RWPE1 (cell line): Measurements from ENCODE around the gene LENG1.
"Not testable (repeated sequence)": the region's sequence is repeated elsewhere in the genome, so short reads cannot be mapped to it uniquely, and the experiment has no call there.

Source experiments
- CTCF ChIA-PET: fragments of 350-600 bp; sonication (Branson Sonifier 250); formaldehyde crosslinking; extraction: SDS; loops from one replicate; lab custom pipeline; 2021; lab: Yijun Ruan, JAX
- POLR2A ChIA-PET: fragments of 400-600 bp; formaldehyde crosslinking; extraction: SDS; loops from one replicate; lab custom pipeline; 2020; ENCODE audit warnings: antibody characterized with exemption; ENCODE audit not compliant: low non-redundant PET; lab: Yijun Ruan, JAX
- DNase-seq: peaks from one replicate; pipeline ENCODE4 v3.0.0; 2012; ENCODE audit warnings: low spot score
- H3K27ac ChIP-seq: fragments of 450-650 bp; 2 replicates; pipeline ENCODE4 v1.5.1; 2017
- TF ChIP-seq, protein P1 (sequence below): fragments of 450-650 bp; conservative IDR thresholded peaks from 2 replicates; pipeline ENCODE4 v1.5.1; 2017; ENCODE audit warnings: low read depth, mild to moderate bottlenecking

LENG1 gene

GRCh38 chr19:54178581-54179261 lies 19.2 kb upstream of the LENG1 start:
- ChIA-PET POLR2A (no interaction called here), CTCF (interaction anchor here (2.0 kb wide), 1 partner anchor 10 kb away, joined by 5 read pairs; the partner anchor contains the start of gene MBOAT7)
- no peak for DNase-seq
- H3K27ac ChIP-seq = no peak overlapping the region
- TF ChIP-seq, protein P1, sequence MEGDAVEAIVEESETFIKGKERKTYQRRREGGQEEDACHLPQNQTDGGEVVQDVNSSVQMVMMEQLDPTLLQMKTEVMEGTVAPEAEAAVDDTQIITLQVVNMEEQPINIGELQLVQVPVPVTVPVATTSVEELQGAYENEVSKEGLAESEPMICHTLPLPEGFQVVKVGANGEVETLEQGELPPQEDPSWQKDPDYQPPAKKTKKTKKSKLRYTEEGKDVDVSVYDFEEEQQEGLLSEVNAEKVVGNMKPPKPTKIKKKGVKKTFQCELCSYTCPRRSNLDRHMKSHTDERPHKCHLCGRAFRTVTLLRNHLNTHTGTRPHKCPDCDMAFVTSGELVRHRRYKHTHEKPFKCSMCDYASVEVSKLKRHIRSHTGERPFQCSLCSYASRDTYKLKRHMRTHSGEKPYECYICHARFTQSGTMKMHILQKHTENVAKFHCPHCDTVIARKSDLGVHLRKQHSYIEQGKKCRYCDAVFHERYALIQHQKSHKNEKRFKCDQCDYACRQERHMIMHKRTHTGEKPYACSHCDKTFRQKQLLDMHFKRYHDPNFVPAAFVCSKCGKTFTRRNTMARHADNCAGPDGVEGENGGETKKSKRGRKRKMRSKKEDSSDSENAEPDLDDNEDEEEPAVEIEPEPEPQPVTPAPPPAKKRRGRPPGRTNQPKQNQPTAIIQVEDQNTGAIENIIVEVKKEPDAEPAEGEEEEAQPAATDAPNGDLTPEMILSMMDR = no peak

DNA sequence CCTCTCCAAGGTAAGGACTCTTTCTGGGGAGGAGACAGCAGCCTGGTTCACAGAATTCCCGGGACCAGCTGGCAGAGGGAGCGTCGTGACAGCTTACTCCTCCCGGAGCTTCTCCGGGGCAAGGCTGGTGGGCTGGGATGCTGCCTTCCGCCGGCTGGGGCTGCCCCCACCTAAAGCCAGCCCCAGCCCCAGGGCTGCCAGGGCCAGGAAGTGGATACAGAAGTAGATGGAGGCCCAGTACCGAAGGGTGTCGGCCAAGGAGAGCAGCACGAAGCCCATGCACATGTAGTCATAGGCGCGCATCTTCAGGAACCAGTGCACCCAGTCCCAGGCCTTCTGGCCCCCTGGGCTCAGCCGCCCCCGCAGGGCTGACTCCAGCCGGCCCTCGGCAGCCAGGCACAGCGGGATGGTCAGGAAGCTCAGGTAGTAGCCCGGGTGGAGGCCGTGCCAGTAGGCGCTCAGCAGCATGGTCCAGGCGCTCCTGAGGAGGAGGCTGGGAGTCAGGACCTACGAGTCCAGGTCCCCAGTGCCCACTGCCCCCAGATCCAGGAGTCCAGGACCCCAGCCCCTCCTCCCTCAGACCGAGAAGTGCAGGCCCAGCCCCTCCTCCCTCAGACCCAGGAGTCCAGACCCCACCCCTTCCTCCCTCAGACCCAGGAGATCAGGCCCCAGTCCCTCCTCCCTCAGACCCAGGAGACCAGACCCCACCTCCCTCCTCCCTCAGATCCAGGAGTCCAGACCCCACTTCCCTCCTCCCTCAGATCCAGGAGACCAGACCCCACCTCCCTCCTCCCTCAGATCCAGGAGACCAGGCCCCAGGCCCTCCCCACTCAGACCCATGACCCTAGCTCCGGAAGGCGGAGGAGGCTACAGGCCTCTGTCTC lies 14.7 kb upstream of the LENG1 start:
- TF ChIP-seq, protein P1 = no peak
- H3K27ac ChIP-seq = 0 out of 2 replicates have a peak overlapping the region, but pooled peaks have one; percentile 0

GRCh38 chr19:54173359-54173699 lies 13.8 kb upstream of the LENG1 start:
- H3K27ac ChIP-seq = 0 out of 2 replicates have a peak overlapping the region, but pooled peaks have one; percentile 0
- ChIA-PET CTCF (interaction anchor here (0.5 to 1.6 kb wide), 5 partner anchors 10 to 1242 kb away, joined by 3 to 6 read pairs (median 3); partner anchors contain the start of gene MBOAT7), POLR2A (interaction anchor here (0.8 kb wide), 1 partner anchor 16 kb away, joined by 3 read pairs; the partner anchor contains the start of gene MBOAT7)
- TF ChIP-seq, protein P1 = no peak
- no peak for DNase-seq

More for the DNA sequence above, 14.7 kb upstream of the LENG1 start:
- DNase-seq = no peak
- ChIA-PET CTCF (interaction anchor here (0.9 to 1.6 kb wide), 3 partner anchors 11 to 42 kb away, joined by 3 to 6 read pairs (median 3); partner anchors contain the start of gene MBOAT7), POLR2A (interaction anchor here (0.8 kb wide), 1 partner anchor 15 kb away, joined by 3 read pairs; the partner anchor contains the start of gene MBOAT7)

GRCh38 chr19:54172471-54173358 lies 13.2 kb upstream of the LENG1 start, which contains the start of gene TMC4:
Gene TMC4 (minus strand): TSS chr19:54173160. CDS start chr19:54173117, 43 bp downstream.
- POLR2A ChIA-PET = interaction anchor here (0.8 kb wide), 1 partner anchor 17 kb away, joined by 3 read pairs; the partner anchor contains the start of gene MBOAT7
- CTCF ChIA-PET = interaction anchor here (0.5 to 1.6 kb wide), 4 partner anchors 9 to 1243 kb away, joined by 3 to 6 read pairs (median 3); partner anchors contain the start of gene MBOAT7

DNA sequence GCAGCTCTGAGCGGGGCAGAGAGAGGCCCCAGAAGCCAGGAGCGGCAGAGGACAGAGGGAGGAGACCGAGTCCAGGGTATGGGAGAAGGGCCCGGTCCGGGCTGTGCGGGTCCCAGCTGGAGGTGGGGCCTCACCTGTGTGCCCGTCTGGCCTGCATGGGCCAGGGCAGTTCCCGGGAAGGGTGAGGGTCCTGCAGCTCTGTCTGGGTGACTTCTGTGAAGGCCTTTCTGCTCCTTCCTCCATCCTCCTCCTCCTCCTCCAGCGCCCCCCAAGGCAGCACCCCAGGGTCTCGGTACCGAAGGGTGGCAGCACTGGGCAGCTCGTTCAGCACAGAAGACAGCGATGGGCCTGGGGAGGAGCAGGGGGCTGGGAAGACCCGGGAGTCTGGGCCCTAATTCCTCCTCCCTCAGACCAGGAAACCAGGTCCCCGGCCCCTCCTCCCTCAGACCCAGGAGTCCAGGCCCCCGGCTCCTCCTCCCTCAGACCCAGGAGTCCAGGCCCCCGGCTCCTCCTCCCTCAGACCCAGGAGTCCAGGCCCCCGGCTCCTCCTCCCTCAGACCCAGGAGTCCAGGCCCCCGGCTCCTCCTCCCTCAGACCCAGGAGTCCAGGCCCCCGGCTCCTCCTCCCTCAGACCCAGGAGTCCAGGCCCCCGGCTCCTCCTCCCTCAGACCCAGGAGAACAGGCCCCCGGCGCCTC lies 12.4 kb upstream of the LENG1 start:
- DNase-seq, H3K27ac ChIP-seq, CTCF ChIA-PET, POLR2A ChIA-PET: not testable (repeated sequence)

More at GRCh38 chr19:54172471-54173358, 13.2 kb upstream of the LENG1 start, which contains the start of gene TMC4:
- TF ChIP-seq, protein P1 = no peak
- H3K27ac ChIP-seq = peak within 1 kb of the TSS; percentile 28
- DNase-seq = peak; percentile 69
